ENCODE data around the gene PPP6R2.

PPP6R2 gene

DNA sequence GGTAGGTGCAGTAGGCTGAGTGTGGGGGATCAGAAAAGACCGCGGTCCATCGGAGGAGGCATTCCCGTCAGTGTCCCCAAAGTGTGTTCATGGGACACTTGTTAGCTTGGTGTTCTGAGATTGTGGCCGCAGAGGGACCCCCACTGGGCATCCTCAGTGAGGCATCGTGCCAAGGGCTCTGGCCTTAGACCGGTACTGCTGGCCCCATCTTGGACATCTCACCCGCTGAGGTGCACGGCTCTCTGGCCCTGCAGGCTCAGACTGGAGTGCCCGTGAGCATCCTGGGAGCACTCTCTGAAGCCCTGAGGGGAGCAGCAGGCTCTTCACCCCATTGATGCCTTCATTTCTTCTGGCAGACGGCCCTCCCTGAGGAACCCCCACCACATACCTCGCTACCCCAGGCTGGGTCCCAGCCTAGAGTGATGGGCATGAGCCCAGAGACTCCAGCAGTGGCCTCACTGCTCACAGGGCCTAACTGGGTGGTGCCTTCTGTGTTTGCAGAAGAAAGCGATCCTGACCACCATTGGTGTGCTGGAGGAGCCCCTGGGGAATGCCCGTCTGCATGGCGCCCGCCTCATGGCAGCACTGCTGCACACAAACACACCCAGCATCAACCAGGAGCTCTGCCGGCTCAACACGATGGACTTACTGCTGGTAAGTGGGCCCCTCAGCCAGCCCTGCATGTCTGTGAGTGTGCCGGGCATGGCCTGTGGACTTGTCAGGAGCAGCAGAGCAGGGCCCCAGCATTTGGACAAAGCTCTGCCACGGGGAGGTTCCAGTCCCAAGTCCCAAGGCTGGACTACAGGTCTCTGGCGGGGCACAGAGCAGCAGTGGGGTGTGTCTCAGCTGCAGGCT, 80.1 kb downstream of the PPP6R2 start:
- Histone ChIP-seq H3K79me2 (ENCODE audit: insufficient read depth, low read length) (no peaks in the 10 kb centered on the region), H3K9ac (ENCODE audit: low read length) (no peak overlapping the region), H3K27ac (ENCODE audit: low read depth, low read length, poor library complexity, severe bottlenecking) (no peak overlapping the region), H3K4me2 (ENCODE audit: low read length) (no peak overlapping the region), H2AFZ (ENCODE audit: low read length) (no peak overlapping the region), H3K9me3 (ENCODE audit: low read length) (no peaks in the 10 kb centered on the region), H4K20me1 (ENCODE audit: insufficient read depth, low read length) (no peaks in the 10 kb centered on the region), H3K27me3 (ENCODE audit: insufficient read depth, low read length) (no peaks in the 10 kb centered on the region), H3F3A (ENCODE audit: insufficient read depth, low read length) (no peaks in the 10 kb centered on the region), H3K9me2 (ENCODE audit: low read depth, low read length) (no peaks in the 10 kb centered on the region), H3K36me3 (ENCODE audit: insufficient read depth, low read length) (peaks cover 85% of the 10 kb centered on the region), H3K4me3 (ENCODE audit: low read depth, low read length, poor library complexity, severe bottlenecking) (no peak overlapping the region), H3K4me1 (ENCODE audit: insufficient read depth, low read length, severe bottlenecking) (no peaks in the 10 kb centered on the region)
- TF ChIP-seq, protein P1, sequence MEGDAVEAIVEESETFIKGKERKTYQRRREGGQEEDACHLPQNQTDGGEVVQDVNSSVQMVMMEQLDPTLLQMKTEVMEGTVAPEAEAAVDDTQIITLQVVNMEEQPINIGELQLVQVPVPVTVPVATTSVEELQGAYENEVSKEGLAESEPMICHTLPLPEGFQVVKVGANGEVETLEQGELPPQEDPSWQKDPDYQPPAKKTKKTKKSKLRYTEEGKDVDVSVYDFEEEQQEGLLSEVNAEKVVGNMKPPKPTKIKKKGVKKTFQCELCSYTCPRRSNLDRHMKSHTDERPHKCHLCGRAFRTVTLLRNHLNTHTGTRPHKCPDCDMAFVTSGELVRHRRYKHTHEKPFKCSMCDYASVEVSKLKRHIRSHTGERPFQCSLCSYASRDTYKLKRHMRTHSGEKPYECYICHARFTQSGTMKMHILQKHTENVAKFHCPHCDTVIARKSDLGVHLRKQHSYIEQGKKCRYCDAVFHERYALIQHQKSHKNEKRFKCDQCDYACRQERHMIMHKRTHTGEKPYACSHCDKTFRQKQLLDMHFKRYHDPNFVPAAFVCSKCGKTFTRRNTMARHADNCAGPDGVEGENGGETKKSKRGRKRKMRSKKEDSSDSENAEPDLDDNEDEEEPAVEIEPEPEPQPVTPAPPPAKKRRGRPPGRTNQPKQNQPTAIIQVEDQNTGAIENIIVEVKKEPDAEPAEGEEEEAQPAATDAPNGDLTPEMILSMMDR (IDR thresholded peaks at IDR 0.05; ENCODE audit: low read length), result no peak
- TF ChIP-seq EZH2 (IDR thresholded peaks at IDR 0.05; ENCODE audit: borderline replicate concordance, low read length), result no peak

DNA sequence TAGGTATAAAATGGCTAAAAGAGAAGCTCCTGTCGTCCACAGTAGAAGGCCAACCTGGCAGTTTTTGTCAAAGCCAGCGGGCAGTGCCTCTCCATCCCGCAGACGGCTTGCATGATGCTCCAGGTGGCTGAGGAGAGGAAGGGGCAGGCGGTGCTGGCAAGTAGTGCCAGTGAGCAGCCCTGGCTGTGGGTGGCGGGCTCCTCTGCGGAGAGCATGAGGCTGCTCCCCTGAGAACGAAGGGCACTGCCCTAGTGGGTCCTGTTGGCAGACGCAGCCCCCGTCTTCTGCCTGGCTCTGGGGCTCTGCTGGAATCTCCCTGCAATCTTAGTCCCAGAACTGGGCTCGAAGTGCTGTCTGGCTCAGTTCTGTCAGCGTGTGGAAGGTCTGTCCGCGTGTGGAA, 80.8 kb downstream of the PPP6R2 start:
- H3K36me3 ChIP-seq (ENCODE audit: insufficient read depth, low read length), result peaks cover 86% of the 10 kb centered on the region
- no peaks in the 10 kb centered on the region for H4K20me1 ChIP-seq (ENCODE audit: insufficient read depth, low read length)
- H3K27ac ChIP-seq (ENCODE audit: low read depth, low read length, poor library complexity, severe bottlenecking), result no peak overlapping the region
- no peaks in the 10 kb centered on the region for H3K27me3 ChIP-seq (ENCODE audit: insufficient read depth, low read length)
- no peaks in the 10 kb centered on the region for H3K9me3 ChIP-seq (ENCODE audit: low read length)
- TF ChIP-seq, protein P1 (IDR thresholded peaks at IDR 0.05; ENCODE audit: low read length), result no peak
- TF ChIP-seq EZH2 (IDR thresholded peaks at IDR 0.05; ENCODE audit: borderline replicate concordance, low read length), result no peak
- no peak overlapping the region for H3K4me3 ChIP-seq (ENCODE audit: low read depth, low read length, poor library complexity, severe bottlenecking)
- no peak overlapping the region for H2AFZ ChIP-seq (ENCODE audit: low read length)
- H3K79me2 ChIP-seq (ENCODE audit: insufficient read depth, low read length), result no peaks in the 10 kb centered on the region
- no peaks in the 10 kb centered on the region for H3K9me2 ChIP-seq (ENCODE audit: low read depth, low read length)
- H3K4me2 ChIP-seq (ENCODE audit: low read length), result no peak overlapping the region
- no peak overlapping the region for H3K9ac ChIP-seq (ENCODE audit: low read length)
- H3F3A ChIP-seq (ENCODE audit: insufficient read depth, low read length), result no peaks in the 10 kb centered on the region
- no peaks in the 10 kb centered on the region for H3K4me1 ChIP-seq (ENCODE audit: insufficient read depth, low read length, severe bottlenecking)

DNA sequence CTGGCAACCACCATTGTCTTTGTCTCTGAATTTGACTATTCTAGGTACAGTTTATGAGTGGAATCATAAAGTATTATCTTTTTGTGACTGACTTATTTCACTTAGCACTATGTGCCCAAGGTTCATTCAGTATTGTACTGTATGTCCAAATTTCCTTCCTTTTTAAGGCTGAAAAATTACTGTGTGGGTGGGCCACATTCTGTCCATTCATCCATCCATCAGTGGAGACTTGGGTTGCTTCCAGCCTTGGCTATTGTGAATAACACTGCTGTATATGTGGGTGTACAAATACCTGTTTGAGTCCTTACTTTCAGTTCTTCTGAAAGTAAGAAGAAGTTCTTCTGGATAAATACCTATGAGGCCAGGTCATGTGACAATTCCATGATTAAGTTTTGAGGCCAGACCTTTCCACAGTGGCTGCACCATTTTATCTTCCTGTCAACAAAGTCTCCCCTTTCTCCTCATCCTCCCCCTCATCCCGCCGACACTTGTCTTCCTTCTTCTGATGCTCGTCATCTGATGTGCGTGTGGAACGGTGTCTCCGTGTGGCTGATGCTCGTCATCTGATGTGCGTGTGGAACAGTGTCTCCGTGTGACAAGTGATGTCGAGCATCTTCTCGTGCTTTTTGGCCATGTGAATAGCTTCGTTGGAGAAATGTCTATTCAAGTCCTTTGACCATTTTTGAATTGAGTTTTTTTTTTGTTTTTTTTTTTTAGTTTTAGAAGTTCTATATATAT, 82.2 kb downstream of the PPP6R2 start:
- Histone ChIP-seq H3K4me2 (ENCODE audit: low read length) (no peak overlapping the region), H3K79me2 (ENCODE audit: insufficient read depth, low read length) (no peaks in the 10 kb centered on the region), H3K9me3 (ENCODE audit: low read length) (no peaks in the 10 kb centered on the region), H2AFZ (ENCODE audit: low read length) (no peak overlapping the region), H3K4me1 (ENCODE audit: insufficient read depth, low read length, severe bottlenecking) (no peaks in the 10 kb centered on the region), H3K9ac (ENCODE audit: low read length) (no peak overlapping the region), H3F3A (ENCODE audit: insufficient read depth, low read length) (no peaks in the 10 kb centered on the region), H3K4me3 (ENCODE audit: low read depth, low read length, poor library complexity, severe bottlenecking) (no peak overlapping the region), H3K27ac (ENCODE audit: low read depth, low read length, poor library complexity, severe bottlenecking) (no peak overlapping the region), H3K36me3 (ENCODE audit: insufficient read depth, low read length) (peaks cover 84% of the 10 kb centered on the region), H3K9me2 (ENCODE audit: low read depth, low read length) (no peaks in the 10 kb centered on the region), H3K27me3 (ENCODE audit: insufficient read depth, low read length) (no peaks in the 10 kb centered on the region), H4K20me1 (ENCODE audit: insufficient read depth, low read length) (no peaks in the 10 kb centered on the region)
- TF ChIP-seq, protein P1 (IDR thresholded peaks at IDR 0.05; ENCODE audit: low read length), result no peak
- TF ChIP-seq EZH2 (IDR thresholded peaks at IDR 0.05; ENCODE audit: borderline replicate concordance, low read length), result no peak

Data from OCI-LY1 (cell line).